ENCODE data around the gene LIMD2.
"Not testable (repeated sequence)": the region's sequence is repeated elsewhere in the genome, so short reads cannot be mapped to it uniquely, and the experiment has no call there.

LIMD2 gene

GRCh38 chr17:63699638-63700527 lies at the start of gene LIMD2:
TSS of gene LIMD2 (minus strand) at chr17:63700125. CDS start at chr17:63699298, 827 bp downstream.
- peak within 1 kb of the TSS; percentile 98 for H3K4me3 Mint-ChIP-seq
- no peaks in the 10 kb centered on the region for H3K27me3 Mint-ChIP-seq (ENCODE audit: low read depth)
- H3K36me3 Mint-ChIP-seq (ENCODE audit: low read depth), result peaks cover 59% of the 10 kb centered on the region
- H3K27ac Mint-ChIP-seq, result peak within 1 kb of the TSS; percentile 95
- peaks cover 56% of the 10 kb centered on the region for H3K4me1 Mint-ChIP-seq (ENCODE audit: low read depth)
- no peaks in the 10 kb centered on the region for H3K9me3 Mint-ChIP-seq

DNA sequence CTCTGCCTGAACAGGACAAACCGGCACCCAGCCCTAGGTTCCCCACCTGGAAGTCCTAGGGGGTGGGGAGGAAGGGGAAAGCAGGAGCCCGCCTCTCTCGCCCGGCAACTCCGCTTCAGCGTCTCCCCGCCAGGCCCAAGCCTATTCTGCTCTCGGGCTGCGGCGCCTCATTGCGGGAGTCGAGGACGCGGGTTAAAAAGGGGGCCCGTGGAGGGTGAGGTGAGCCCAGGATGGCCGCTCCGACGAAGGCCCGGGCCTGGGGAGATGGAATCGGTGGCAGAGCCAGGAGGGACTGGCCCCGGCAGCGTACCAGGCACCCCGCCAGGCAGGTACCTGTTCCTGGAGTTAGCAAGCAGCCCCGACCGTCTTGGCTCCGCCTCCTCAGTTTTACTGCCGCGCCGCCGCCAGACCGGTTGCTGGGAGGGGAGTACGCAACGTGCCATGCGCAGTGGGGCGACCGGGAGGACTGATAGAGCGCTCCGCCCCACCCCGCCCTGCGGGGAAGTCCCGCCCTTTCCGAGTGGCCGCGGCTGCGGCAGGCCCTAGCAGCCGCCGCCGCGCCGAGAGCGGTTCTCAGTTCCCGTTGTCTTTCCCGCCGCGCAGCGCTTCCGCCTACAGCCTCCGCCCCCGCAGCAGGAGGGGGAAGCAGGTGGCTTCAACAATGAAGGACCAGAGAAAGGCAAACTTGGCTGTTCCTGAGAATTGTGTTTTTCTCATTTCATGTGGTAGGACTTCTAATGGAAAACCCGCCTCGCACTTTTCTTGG lies 41.7 kb upstream of the LIMD2 start, which contains the start of gene STRADA:
Gene STRADA (minus strand): TSS at position 392 of the 766 bp plus-strand sequence. CDS start 13,430 bp downstream, outside the sequence.
- H3K27me3 Mint-ChIP-seq (ENCODE audit: low read depth), result no peaks in the 10 kb centered on the region
- H3K4me1 Mint-ChIP-seq (ENCODE audit: low read depth), result peaks cover 24% of the 10 kb centered on the region
- H3K9me3 Mint-ChIP-seq, result no peaks in the 10 kb centered on the region
- peak within 1 kb of the TSS; percentile 99 for H3K4me3 Mint-ChIP-seq
- peak within 1 kb of the TSS; percentile 93 for H3K27ac Mint-ChIP-seq
- H3K36me3 Mint-ChIP-seq (ENCODE audit: low read depth), result peaks cover 17% of the 10 kb centered on the region

- H3K9me3 Mint-ChIP-seq, result no peaks in the 10 kb centered on the region
- H3K4me1 Mint-ChIP-seq (ENCODE audit: low read depth), result peaks cover 24% of the 10 kb centered on the region
- peak overlapping the region; percentile 99 for H3K4me3 Mint-ChIP-seq
- peak overlapping the region; percentile 93 for H3K27ac Mint-ChIP-seq
- no peaks in the 10 kb centered on the region for H3K27me3 Mint-ChIP-seq (ENCODE audit: low read depth)
- peaks cover 15% of the 10 kb centered on the region for H3K36me3 Mint-ChIP-seq (ENCODE audit: low read depth)
These were observed 41.1 kb upstream of the LIMD2 start for GRCh38 chr17:63741143-63741407.

DNA sequence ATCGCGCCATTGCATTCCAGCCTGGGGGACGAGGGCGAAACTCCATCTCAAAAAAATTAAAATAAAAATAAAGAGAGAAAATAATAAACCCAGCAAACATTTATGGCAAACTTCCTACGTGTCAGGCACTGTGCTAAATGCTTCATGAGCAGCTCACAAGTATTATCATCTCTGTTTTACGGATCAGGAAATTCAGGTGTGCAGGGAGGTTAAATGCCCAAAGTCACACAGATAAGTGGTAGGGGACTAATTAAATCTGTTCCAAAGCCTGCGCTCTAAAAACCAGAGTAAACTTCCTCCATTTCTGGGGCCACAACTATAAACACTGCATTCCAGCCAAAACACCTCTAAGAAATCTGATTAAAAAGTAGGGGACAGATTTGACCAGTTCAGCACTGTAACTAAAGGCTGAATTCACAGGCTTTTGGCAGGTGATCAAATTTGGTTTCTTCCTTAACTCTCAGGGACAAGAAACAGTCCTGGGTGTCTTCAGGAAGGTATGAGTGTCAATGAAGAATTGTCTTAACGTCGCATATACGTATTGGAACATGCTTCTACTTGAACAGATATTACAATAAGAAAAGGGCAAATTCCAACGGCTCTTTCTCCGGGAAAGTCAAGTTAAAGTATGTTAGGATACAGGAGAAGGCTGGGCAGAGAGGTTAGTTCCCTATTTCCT lies 40.7 kb upstream of the LIMD2 start:
- peaks cover 11% of the 10 kb centered on the region for H3K36me3 Mint-ChIP-seq (ENCODE audit: low read depth)

DNA sequence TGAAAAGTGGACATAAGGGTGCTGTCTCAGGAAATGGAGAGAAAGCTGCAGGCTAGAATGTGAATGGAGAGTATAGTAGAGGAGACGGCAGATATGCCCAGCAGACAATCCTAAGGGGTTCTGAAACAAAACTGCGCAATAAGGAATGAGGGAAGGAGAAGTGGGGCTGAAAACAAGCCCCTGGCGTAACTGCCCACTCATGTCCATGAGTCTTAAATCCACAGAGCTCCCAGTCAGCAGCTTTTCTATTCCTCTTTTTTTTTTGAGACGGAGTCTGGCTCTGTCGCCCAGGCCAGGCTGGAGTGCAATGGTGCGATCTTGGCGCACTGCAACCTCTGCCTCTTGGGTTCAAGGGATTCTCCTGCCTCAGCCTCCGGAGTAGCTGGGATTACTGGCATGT lies 35.8 kb upstream of the LIMD2 start:
- Mint-ChIP-seq H3K4me1 (ENCODE audit: low read depth) (peaks cover 17% of the 10 kb centered on the region), H3K27me3 (ENCODE audit: low read depth) (no peaks in the 10 kb centered on the region), H3K4me3 (no peak overlapping the region), H3K36me3 (ENCODE audit: low read depth) (peaks cover 13% of the 10 kb centered on the region), H3K9me3 (no peaks in the 10 kb centered on the region), H3K27ac (no peak overlapping the region)

More for the DNA sequence above, 40.7 kb upstream of the LIMD2 start:
- Mint-ChIP-seq H3K4me1 (ENCODE audit: low read depth) (peaks cover 24% of the 10 kb centered on the region), H3K4me3 (peak overlapping the region; percentile 99), H3K9me3 (no peaks in the 10 kb centered on the region), H3K27ac (peak overlapping the region; percentile 93), H3K27me3 (ENCODE audit: low read depth) (no peaks in the 10 kb centered on the region)

- Mint-ChIP-seq H3K9me3 (no peaks in the 10 kb centered on the region), H3K36me3 (ENCODE audit: low read depth) (peaks cover 23% of the 10 kb centered on the region), H3K27ac (no peak overlapping the region), H3K27me3 (ENCODE audit: low read depth) (no peaks in the 10 kb centered on the region), H3K4me1 (ENCODE audit: low read depth) (peaks cover 9% of the 10 kb centered on the region), H3K4me3 (no peak overlapping the region)
These were observed 22.5 kb upstream of the LIMD2 start for GRCh38 chr17:63722403-63722802.

GRCh38 chr17:63720194-63720593 lies 20.3 kb upstream of the LIMD2 start:
- not testable (repeated sequence) for H3K4me1 Mint-ChIP-seq (ENCODE audit: low read depth); H3K4me3 Mint-ChIP-seq; H3K27me3 Mint-ChIP-seq (ENCODE audit: low read depth); H3K9me3 Mint-ChIP-seq; H3K27ac Mint-ChIP-seq
- H3K36me3 Mint-ChIP-seq (ENCODE audit: low read depth), result peaks cover 20% of the 10 kb centered on the region

- Mint-ChIP-seq H3K36me3 (ENCODE audit: low read depth) (peaks cover 20% of the 10 kb centered on the region), H3K9me3 (no peaks in the 10 kb centered on the region), H3K27ac (no peak overlapping the region), H3K4me3 (no peak overlapping the region), H3K27me3 (ENCODE audit: low read depth) (no peaks in the 10 kb centered on the region), H3K4me1 (ENCODE audit: low read depth) (peaks cover 6% of the 10 kb centered on the region)
These were observed 19.1 kb upstream of the LIMD2 start for GRCh38 chr17:63718988-63719387.

- H3K4me3 Mint-ChIP-seq, result no peak overlapping the region
- H3K4me1 Mint-ChIP-seq (ENCODE audit: low read depth), result peaks cover 4% of the 10 kb centered on the region
- H3K27ac Mint-ChIP-seq, result no peak overlapping the region
- no peaks in the 10 kb centered on the region for H3K9me3 Mint-ChIP-seq
- peaks cover 17% of the 10 kb centered on the region for H3K36me3 Mint-ChIP-seq (ENCODE audit: low read depth)
- no peaks in the 10 kb centered on the region for H3K27me3 Mint-ChIP-seq (ENCODE audit: low read depth)
These were observed 16.5 kb upstream of the LIMD2 start for GRCh38 chr17:63716426-63716825.

DNA sequence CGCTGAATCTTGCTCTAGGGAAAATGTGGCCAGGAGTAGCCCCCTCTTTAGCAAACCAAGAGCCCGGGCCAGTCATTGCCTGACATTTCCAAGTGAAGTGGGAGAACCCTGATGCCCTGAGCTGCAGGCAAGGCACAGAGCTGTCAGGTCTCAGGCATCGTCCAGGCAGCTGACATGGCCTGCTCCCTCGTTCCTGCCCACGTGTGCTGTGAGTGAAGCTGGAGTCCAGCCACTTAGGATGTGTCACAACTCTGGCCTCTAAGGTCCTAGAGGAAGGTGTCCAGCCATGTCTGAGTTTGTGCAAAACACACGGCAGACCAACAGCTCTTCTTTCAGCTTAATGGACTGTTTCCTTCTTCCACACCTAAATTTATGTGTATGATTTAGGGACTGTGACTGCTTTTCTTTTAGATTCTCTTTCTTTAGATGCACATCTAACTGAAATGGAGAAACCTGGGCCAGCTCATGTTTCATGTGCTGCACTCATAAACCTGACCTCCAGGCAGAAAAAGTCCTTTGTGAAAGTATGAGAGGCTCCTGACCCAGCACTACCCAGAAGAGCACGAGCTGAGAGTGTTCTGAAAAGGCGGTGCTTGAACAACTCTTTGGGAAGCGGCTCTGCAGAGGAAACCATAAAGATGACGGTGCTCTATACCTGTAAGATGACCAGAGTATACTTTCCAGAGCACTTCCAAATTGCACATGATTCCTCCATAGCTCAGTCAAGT lies 14.8 kb upstream of the LIMD2 start:
- no peak overlapping the region for H3K4me3 Mint-ChIP-seq
- H3K27ac Mint-ChIP-seq, result no peak overlapping the region
- H3K4me1 Mint-ChIP-seq (ENCODE audit: low read depth), result peaks cover 14% of the 10 kb centered on the region
- H3K27me3 Mint-ChIP-seq (ENCODE audit: low read depth), result no peaks in the 10 kb centered on the region
- H3K9me3 Mint-ChIP-seq, result no peaks in the 10 kb centered on the region
- peaks cover 18% of the 10 kb centered on the region for H3K36me3 Mint-ChIP-seq (ENCODE audit: low read depth)

GRCh38 chr17:63709110-63709509 lies 9.2 kb upstream of the LIMD2 start:
- peaks cover 45% of the 10 kb centered on the region for H3K4me1 Mint-ChIP-seq (ENCODE audit: low read depth)
- peaks cover 31% of the 10 kb centered on the region for H3K36me3 Mint-ChIP-seq (ENCODE audit: low read depth)
- H3K4me3 Mint-ChIP-seq, result no peak overlapping the region
- no peaks in the 10 kb centered on the region for H3K9me3 Mint-ChIP-seq
- no peak overlapping the region for H3K27ac Mint-ChIP-seq
- H3K27me3 Mint-ChIP-seq (ENCODE audit: low read depth), result no peaks in the 10 kb centered on the region

- H3K4me3 Mint-ChIP-seq, result peak overlapping the region; percentile 28
- H3K36me3 Mint-ChIP-seq (ENCODE audit: low read depth), result peaks cover 43% of the 10 kb centered on the region
- peaks cover 64% of the 10 kb centered on the region for H3K4me1 Mint-ChIP-seq (ENCODE audit: low read depth)
- H3K27me3 Mint-ChIP-seq (ENCODE audit: low read depth), result no peaks in the 10 kb centered on the region
- no peaks in the 10 kb centered on the region for H3K9me3 Mint-ChIP-seq
- H3K27ac Mint-ChIP-seq, result peak overlapping the region; percentile 52
These were observed 7.2 kb upstream of the LIMD2 start for GRCh38 chr17:63707151-63707550.

GRCh38 chr17:63706336-63707082 lies 6.6 kb upstream of the LIMD2 start:
- Mint-ChIP-seq H3K4me1 (ENCODE audit: low read depth) (peaks cover 70% of the 10 kb centered on the region), H3K4me3 (peak overlapping the region; percentile 62), H3K27ac (peak overlapping the region; percentile 75), H3K9me3 (no peaks in the 10 kb centered on the region), H3K36me3 (ENCODE audit: low read depth) (peaks cover 46% of the 10 kb centered on the region), H3K27me3 (ENCODE audit: low read depth) (no peaks in the 10 kb centered on the region)
